Colon (tissue), 2 donors: ENCODE data around the gene GOLGA8M.
"Not testable (repeated sequence)": the region's sequence is repeated elsewhere in the genome, so short reads cannot be mapped to it uniquely, and the experiment has no call there.

ENCODE experiments used
- FAIRE-seq: peaks from 2 replicates; lab custom pipeline; 2012; peaks lifted over from hg19 to GRCh38; lab: Jason Lieb, UNC
- donor health status: control.
- donor health status: control.

The GOLGA8M gene

GRCh38 chr15:28660750-28661149, 51.5 kb downstream of the GOLGA8M start:
- FAIRE-seq = not testable (repeated sequence)

- FAIRE-seq = not testable (repeated sequence)
These were observed 56.2 kb downstream of the GOLGA8M start for GRCh38 chr15:28656018-28656360.

GRCh38 chr15:28655329-28656017, 56.7 kb downstream of the GOLGA8M start:
- FAIRE-seq = not testable (repeated sequence)

- not testable (repeated sequence) for FAIRE-seq
These were observed 58.0 kb downstream of the GOLGA8M start for GRCh38 chr15:28654194-28654593.

- FAIRE-seq = not testable (repeated sequence)
These were observed 59.7 kb downstream of the GOLGA8M start for GRCh38 chr15:28652538-28652937.
